DND-41 (cell line): ENCODE measurements around the gene NELL2.

Experiments used
- ATAC-seq: fragments of 200-7000 bp; cut with Tn5 transposase; 3 replicates; pipeline ENCODE4 v1.9.1; 2021; ENCODE audit warnings: low read depth; ENCODE audit not compliant: insufficient read depth
- DNase-seq: peaks from one replicate; pipeline ENCODE4 v3.0.0-alpha.2; 2020
- H2AFZ ChIP-seq: 2 replicates; pipeline ENCODE4 v1.6.0; 2012; ENCODE audit warnings: low read depth, low read length
- H3K27ac ChIP-seq: 2 replicates; pipeline ENCODE4 v1.5.1; 2012; ENCODE audit warnings: low read length, inconsistent platforms
- H3K27me3 ChIP-seq: fragments of 200-600 bp; sonication (generic); 2 replicates; pipeline ENCODE4 v1.6.0; 2012; ENCODE audit warnings: low read length, mild to moderate bottlenecking, inconsistent platforms; ENCODE audit not compliant: insufficient read depth, poor library complexity
- H3K36me3 ChIP-seq: 2 replicates; pipeline ENCODE4 v1.5.1; 2012; ENCODE audit warnings: low read length, inconsistent platforms; ENCODE audit not compliant: insufficient read depth
- H3K4me1 ChIP-seq: 2 replicates; pipeline ENCODE4 v1.5.1; 2012; ENCODE audit warnings: mild to moderate bottlenecking, low read length; ENCODE audit not compliant: insufficient read depth
- H3K4me2 ChIP-seq: 2 replicates; pipeline ENCODE4 v1.6.0; 2012; ENCODE audit warnings: mild to moderate bottlenecking, moderate library complexity, low read length, inconsistent platforms; ENCODE audit not compliant: insufficient read depth
- H3K4me3 ChIP-seq, 2 experiments: fragments of 200-600 bp in 1 of 2; shearing (Covaris generic) in 1 of 2; 2 replicates each; pipeline ENCODE4 v1.5.1; 2012 to 2016; ENCODE audit warnings: inconsistent platforms in 2 of 2, low read length in 2 of 2, mild to moderate bottlenecking in 2 of 2, low read depth in 1 of 2, moderate library complexity in 1 of 2
- H3K79me2 ChIP-seq: 2 replicates; pipeline ENCODE4 v1.6.0; 2012; ENCODE audit warnings: low read length, inconsistent platforms; ENCODE audit not compliant: insufficient read depth
- H3K9ac ChIP-seq: 2 replicates; pipeline ENCODE4 v1.6.0; 2012; ENCODE audit warnings: low read depth, mild to moderate bottlenecking, inconsistent platforms, low read length, moderate library complexity
- H3K9me3 ChIP-seq: 2 replicates; pipeline ENCODE4 v1.5.1; 2012; ENCODE audit warnings: low read length, moderate library complexity, mild to moderate bottlenecking, inconsistent platforms; ENCODE audit not compliant: insufficient read depth, severe bottlenecking
- H4K20me1 ChIP-seq: 2 replicates; pipeline ENCODE4 v1.6.0; 2012; ENCODE audit warnings: low read length; ENCODE audit not compliant: insufficient read depth
- EZH2 ChIP-seq: IDR thresholded peaks from 3 replicates; pipeline ENCODE4 v1.6.1; 2012; ENCODE audit warnings: borderline replicate concordance, low read depth, mild to moderate bottlenecking, moderate library complexity, low read length, inconsistent platforms; ENCODE audit not compliant: severe bottlenecking
- TF ChIP-seq, protein P1 (sequence below): IDR thresholded peaks from 2 replicates; pipeline ENCODE4 v1.5.1; 2012; ENCODE audit warnings: borderline replicate concordance, low read length, moderate library complexity, mild to moderate bottlenecking; ENCODE audit not compliant: poor library complexity, severe bottlenecking; ENCODE audit errors: extremely low read depth

NELL2 gene

GRCh38 chr12:44637875-44638274 is 238.2 kb downstream of the NELL2 start:
- H3K4me1 ChIP-seq = no peaks in the 10 kb centered on the region
- no peak overlapping the region for H3K9ac ChIP-seq
- no peak overlapping the region for H3K4me2 ChIP-seq
- no peak for DNase-seq
- no peaks in the 10 kb centered on the region for H3K36me3 ChIP-seq
- no peaks in the 10 kb centered on the region for H4K20me1 ChIP-seq
- no peak overlapping the region for H3K27ac ChIP-seq
- H3K27me3 ChIP-seq = no peaks in the 10 kb centered on the region
- H3K9me3 ChIP-seq = no peaks in the 10 kb centered on the region
- TF ChIP-seq EZH2 = no peak
- TF ChIP-seq, protein P1, sequence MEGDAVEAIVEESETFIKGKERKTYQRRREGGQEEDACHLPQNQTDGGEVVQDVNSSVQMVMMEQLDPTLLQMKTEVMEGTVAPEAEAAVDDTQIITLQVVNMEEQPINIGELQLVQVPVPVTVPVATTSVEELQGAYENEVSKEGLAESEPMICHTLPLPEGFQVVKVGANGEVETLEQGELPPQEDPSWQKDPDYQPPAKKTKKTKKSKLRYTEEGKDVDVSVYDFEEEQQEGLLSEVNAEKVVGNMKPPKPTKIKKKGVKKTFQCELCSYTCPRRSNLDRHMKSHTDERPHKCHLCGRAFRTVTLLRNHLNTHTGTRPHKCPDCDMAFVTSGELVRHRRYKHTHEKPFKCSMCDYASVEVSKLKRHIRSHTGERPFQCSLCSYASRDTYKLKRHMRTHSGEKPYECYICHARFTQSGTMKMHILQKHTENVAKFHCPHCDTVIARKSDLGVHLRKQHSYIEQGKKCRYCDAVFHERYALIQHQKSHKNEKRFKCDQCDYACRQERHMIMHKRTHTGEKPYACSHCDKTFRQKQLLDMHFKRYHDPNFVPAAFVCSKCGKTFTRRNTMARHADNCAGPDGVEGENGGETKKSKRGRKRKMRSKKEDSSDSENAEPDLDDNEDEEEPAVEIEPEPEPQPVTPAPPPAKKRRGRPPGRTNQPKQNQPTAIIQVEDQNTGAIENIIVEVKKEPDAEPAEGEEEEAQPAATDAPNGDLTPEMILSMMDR = no peak
- ATAC-seq = no peak
- no peak overlapping the region for H2AFZ ChIP-seq
- no peaks in the 10 kb centered on the region for H3K79me2 ChIP-seq
- H3K4me3 ChIP-seq = no peak overlapping the region

- H3K36me3 ChIP-seq = no peaks in the 10 kb centered on the region
- no peaks in the 10 kb centered on the region for H4K20me1 ChIP-seq
- TF ChIP-seq, protein P1 = no peak
- no peak for TF ChIP-seq EZH2
- H3K79me2 ChIP-seq = no peaks in the 10 kb centered on the region
- no peak for DNase-seq
- ATAC-seq = no peak
- H3K27me3 ChIP-seq = no peaks in the 10 kb centered on the region
- H3K27ac ChIP-seq = no peak overlapping the region
- H3K4me3 ChIP-seq = no peak overlapping the region
- H3K4me2 ChIP-seq = no peak overlapping the region
- no peaks in the 10 kb centered on the region for H3K9me3 ChIP-seq
- H3K9ac ChIP-seq = no peak overlapping the region
- no peak overlapping the region for H2AFZ ChIP-seq
- no peaks in the 10 kb centered on the region for H3K4me1 ChIP-seq
These were observed 247.9 kb downstream of the NELL2 start for GRCh38 chr12:44628180-44628579.

GRCh38 chr12:44627387-44628166 is 248.5 kb downstream of the NELL2 start:
- ATAC-seq (no peak), DNase-seq (no peak)
- H3K79me2 ChIP-seq = no peaks in the 10 kb centered on the region
- H2AFZ ChIP-seq = no peak overlapping the region
- no peak overlapping the region for H3K9ac ChIP-seq
- H3K4me1 ChIP-seq = no peaks in the 10 kb centered on the region
- H4K20me1 ChIP-seq = no peaks in the 10 kb centered on the region
- TF ChIP-seq, protein P1 = no peak
- TF ChIP-seq EZH2 = no peak
- H3K4me3 ChIP-seq = no peak overlapping the region
- no peaks in the 10 kb centered on the region for H3K27me3 ChIP-seq
- H3K27ac ChIP-seq = no peak overlapping the region
- H3K36me3 ChIP-seq = no peaks in the 10 kb centered on the region
- H3K4me2 ChIP-seq = no peak overlapping the region
- no peaks in the 10 kb centered on the region for H3K9me3 ChIP-seq

- Histone ChIP-seq H3K9ac (no peak overlapping the region), H3K4me3 (no peak overlapping the region), H4K20me1 (no peaks in the 10 kb centered on the region), H3K4me2 (no peak overlapping the region), H3K79me2 (no peaks in the 10 kb centered on the region), H3K4me1 (no peaks in the 10 kb centered on the region), H3K9me3 (no peaks in the 10 kb centered on the region), H3K27ac (no peak overlapping the region), H3K36me3 (no peaks in the 10 kb centered on the region), H2AFZ (no peak overlapping the region), H3K27me3 (no peaks in the 10 kb centered on the region)
- ATAC-seq = no peak
- no peak for DNase-seq
- no peak for TF ChIP-seq EZH2
- TF ChIP-seq, protein P1 = no peak
These were observed 249.2 kb downstream of the NELL2 start for GRCh38 chr12:44626883-44627282.
